HG02798 (cell line): ENCODE results near the gene RYR1.
"Not testable (repeated sequence)": the region's sequence is repeated elsewhere in the genome, so short reads cannot be mapped to it uniquely, and the experiment has no call there.

Experiments used
- ATAC-seq: cut with Tn5 transposase; IDR thresholded peaks from one replicate; pipeline ENCODE4 v1.9.1; 2021; ENCODE audit warnings: mild to moderate bottlenecking; ENCODE audit not compliant: unreplicated experiment, poor library complexity

RYR1 gene

DNA sequence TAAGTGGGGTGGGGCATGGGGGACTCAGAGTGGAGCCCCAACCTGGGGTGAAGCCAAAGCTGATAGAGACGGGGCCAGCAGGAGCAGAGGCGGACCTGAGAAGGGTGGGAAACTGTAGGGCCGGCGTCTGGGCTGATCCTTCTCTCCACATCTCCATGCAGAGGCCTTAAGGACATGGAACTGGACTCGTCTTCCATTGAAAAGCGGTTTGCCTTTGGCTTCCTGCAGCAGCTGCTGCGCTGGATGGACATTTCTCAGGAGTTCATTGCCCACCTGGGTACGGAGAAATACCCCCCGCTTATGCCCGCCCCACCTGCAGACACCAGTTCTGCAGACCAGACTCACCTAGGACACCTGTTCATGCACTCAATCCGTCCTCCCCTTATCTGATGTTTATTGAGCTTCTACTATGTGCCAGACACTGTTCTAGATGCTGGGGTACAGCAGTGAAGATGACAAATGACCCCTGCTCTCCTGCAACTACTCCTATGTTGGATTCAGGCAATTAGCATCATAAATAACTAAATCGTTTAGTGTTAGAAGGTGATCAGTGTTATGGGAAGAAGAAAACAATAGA is 74.1 kb downstream of the RYR1 start:
- no peak for ATAC-seq

- ATAC-seq: no peak
Observed at GRCh38 chr19:38508507-38508906, 75.0 kb downstream of the RYR1 start.

DNA sequence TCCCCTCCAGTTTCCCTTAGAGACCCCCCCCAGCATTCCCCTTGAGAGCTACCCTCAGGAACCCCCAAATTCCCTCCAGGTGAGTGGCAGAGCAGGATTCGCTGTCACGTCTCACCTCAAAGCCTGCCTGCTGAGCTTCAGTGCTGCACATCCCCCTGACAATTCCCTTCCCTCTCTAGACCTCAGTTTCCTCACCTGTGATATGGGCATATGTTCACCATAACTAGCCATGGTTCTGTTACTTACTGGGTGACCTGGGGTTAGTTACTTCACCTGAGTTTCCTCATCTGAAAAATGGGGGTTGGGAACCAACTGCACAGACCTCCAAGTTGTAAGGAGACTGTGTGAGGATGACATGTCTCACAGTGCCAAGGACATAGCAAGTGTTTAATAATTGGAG is 75.5 kb downstream of the RYR1 start:
- ATAC-seq: no peak

GRCh38 chr19:38511074-38511708 is 77.7 kb downstream of the RYR1 start:
- ATAC-seq: no peak

DNA sequence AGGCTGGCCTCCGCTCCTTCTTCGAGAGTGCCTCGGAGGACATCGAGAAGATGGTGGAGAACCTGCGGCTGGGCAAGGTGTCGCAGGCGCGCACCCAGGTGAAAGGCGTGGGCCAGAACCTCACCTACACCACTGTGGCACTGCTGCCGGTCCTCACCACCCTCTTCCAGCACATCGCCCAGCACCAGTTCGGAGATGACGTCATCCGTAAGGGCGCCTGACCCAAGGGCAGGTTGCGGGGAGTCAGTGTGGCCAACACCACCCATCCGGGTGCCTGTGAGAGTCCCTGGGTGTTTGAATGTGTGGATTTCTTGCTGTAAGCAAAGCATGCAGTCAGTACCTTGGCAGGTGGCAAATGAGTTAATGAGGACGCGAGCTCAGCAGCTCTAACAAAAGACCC is 78.8 kb downstream of the RYR1 start:
- ATAC-seq: no peak

DNA sequence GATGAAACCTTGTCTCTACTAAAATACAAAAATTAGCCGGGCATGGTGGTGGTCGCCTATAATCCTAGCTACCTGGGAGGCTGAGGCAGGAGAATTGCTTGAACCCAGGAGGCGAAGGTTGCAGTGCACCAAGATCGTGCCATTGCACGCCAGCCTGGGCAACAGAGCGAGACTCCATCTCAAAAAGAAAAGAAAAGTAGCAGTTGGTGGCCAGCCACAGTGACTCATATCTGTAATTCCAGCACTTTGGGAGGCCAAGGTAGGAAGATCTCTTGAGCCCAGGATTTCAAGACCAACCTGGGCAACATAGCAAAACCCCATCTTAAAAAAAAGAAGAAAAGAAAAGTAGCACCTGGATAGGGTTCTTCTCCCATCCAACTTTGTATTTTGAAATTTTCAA is 79.7 kb downstream of the RYR1 start:
- ATAC-seq: not testable (repeated sequence)

DNA sequence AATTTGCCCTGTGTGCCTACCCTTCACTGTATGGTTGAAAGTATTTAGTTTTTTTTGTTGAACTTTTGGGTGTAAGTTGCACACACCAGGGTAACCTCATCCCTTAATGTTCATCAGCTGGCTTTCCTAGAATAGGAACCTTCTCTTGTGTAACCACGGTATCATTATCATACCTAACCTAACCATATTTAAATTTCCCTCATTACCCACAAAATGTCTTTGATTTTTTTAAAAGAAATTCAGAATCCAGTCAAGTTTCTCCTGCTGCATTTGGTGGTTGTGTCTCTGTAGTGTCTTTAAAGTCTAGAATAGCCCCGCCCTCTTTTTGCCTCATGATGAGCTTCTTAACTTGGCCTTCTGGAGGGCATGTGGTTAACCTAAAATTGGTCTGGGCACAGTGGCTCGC is 80.3 kb downstream of the RYR1 start:
- no peak for ATAC-seq

GRCh38 chr19:38514812-38515633 is 81.5 kb downstream of the RYR1 start:
- ATAC-seq: no peak

DNA sequence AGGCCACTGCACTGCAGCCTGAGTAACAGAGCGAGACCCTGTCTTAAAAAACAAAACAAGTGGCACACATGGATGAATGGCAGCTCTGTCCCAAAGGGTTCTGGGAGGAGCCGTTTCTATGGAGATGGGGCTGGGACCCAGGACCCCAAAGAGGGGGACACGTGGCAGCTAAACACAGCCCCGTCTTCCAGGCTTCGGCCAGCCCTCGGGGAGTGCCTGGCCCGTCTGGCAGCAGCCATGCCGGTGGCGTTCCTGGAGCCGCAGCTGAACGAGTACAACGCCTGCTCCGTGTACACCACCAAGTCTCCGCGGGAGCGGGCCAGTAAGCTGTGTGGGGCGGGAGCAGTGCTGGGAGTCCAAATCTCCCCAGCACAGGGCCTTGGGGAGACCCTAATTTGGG is 82.4 kb downstream of the RYR1 start:
- no peak for ATAC-seq

DNA sequence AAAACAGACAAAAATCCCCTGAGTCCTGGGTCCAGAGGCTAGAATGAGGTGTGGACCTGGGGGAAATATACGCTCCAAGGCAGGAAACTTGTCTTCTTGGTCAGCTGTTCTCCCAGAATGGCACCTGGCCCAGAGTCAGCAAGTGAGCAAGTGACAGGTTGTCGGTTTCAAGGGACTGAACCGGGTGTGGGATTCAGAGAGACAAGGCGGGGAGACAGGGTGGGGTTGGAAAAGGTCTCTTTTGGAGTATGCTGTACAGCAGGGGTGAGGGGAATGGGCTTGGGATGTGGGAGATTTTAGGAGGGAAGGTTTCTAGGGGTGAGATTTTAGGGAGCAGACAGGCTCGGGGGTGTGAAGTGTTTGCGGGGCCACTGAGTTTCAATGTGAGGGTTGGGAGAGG is 83.3 kb downstream of the RYR1 start:
- no peak for ATAC-seq

DNA sequence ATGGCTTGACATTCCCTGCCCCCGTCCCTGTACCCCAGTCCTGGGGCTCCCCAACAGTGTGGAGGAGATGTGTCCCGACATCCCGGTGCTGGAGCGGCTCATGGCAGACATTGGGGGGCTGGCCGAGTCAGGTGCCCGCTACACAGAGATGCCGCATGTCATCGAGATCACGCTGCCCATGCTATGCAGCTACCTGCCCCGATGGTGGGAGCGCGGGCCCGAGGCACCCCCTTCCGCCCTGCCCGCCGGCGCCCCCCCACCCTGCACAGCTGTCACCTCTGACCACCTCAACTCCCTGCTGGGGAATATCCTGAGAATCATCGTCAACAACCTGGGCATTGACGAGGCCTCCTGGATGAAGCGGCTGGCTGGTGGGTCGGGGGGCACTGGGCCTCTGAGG is 83.8 kb downstream of the RYR1 start:
- ATAC-seq: no peak

- ATAC-seq: not testable (repeated sequence)
Observed at GRCh38 chr19:38517980-38518379, 84.5 kb downstream of the RYR1 start.

- ATAC-seq: no peak
Observed at GRCh38 chr19:38519168-38519567, 85.7 kb downstream of the RYR1 start.

GRCh38 chr19:38519988-38520387 is 86.5 kb downstream of the RYR1 start:
- ATAC-seq: no peak

DNA sequence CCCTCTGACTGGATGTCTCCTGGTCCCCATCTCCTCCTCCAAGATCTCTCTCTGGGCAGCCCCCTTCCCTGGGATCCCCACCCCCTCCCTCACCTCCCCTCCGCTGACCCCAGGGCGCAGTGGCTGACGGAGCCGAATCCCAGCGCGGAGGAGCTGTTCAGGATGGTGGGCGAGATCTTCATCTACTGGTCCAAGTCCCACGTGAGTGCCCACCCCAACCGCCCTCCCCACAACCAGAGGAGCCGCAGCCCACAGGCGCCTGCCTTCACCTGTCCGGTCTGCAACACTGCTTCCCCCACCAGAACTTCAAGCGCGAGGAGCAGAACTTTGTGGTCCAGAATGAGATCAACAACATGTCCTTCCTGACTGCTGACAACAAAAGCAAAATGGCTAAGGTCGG is 89.4 kb downstream of the RYR1 start:
- no peak for ATAC-seq

GRCh38 chr19:38523319-38523718 is 89.8 kb downstream of the RYR1 start:
- no peak for ATAC-seq

DNA sequence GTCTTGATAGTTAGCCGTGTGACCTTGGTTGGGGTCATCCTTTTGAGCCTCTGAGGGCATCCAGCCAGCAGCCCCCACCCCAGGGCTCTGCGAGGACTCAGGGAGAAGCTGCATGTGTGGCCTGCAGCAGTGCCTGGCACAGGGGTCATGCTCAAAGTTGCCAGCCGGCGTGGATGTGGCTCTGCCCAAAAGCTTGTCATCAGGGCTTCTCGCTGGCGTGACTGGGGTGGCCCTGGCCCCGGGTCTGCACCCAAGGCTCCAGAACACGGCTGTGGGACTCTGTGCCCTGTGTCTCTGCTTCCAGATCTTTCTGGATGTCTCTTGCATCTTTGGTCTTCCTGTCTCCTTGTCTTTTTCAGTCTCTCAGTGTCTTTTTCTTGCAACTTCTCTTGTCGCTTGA is 90.9 kb downstream of the RYR1 start:
- no peak for ATAC-seq

DNA sequence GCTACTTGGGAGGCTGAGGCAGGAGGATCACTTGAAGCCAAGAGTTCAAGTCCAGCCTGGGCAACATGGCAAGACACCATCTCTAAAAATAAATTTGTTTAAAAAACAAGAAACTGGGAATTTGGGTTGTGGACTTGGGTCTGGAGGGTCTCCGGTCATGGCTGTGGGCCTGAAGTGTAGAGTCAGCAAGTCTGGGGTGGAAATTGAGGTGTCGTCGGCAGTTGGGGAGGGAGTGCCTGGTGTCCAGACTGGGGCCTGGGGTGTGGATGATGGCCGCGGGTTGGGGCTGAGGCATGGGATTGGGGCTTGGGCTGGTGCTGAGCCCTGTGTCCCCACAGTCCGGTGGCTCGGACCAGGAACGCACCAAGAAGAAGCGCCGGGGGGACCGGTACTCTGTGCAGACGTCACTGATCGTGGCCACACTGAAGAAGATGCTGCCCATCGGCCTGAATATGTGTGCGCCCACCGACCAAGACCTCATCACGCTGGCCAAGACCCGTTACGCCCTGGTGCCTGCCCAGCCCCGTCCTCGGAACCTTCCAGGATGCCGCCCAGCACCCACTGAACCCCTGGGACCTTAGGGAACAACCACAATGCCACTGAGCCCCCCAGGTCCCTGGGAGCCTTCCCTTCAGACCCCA is 91.6 kb downstream of the RYR1 start:
- ATAC-seq: no peak

GRCh38 chr19:38526430-38526829 is 92.9 kb downstream of the RYR1 start:
- ATAC-seq: no peak

- no peak for ATAC-seq
Observed at GRCh38 chr19:38527466-38528136, 94.1 kb downstream of the RYR1 start.
